HepG2 (cell line): ENCODE results near the gene SERHL2. TPM values are rescaled to one million over a fixed set of nuclear protein-coding genes. Genes with fewer than 3 reads are reported as not detected.
A peak's percentile ranks its signal among the peaks of the same experiment; 100 is the strongest.

Experiments used
- ARID2 ChIP-seq: sonication (generic); formaldehyde crosslinking; IDR thresholded peaks from 2 replicates; pipeline ENCODE4 v1.8.1; 2022; ENCODE audit warnings: mild to moderate bottlenecking, missing genetic modification reagents, borderline replicate concordance
- FOXK2 ChIP-seq: fragments of 450-650 bp; IDR thresholded peaks from 2 replicates; pipeline ENCODE4 v1.6.1; 2016
- GPN1 ChIP-seq: sonication (generic); formaldehyde crosslinking; IDR thresholded peaks from 2 replicates; pipeline ENCODE4 v1.5.1; 2020; ENCODE audit warnings: missing genetic modification reagents, borderline replicate concordance
- HNRNPH1 ChIP-seq: fragments of 200-400 bp; formaldehyde crosslinking; optimal IDR thresholded peaks from 2 replicates; pipeline ENCODE3; 2017; ENCODE audit warnings: mild to moderate bottlenecking, low read depth, low read length
- JUN ChIP-seq: sonication (generic); formaldehyde crosslinking; IDR thresholded peaks from 2 replicates; pipeline ENCODE4 v1.4.0; 2020; ENCODE audit warnings: mild to moderate bottlenecking, missing genetic modification reagents
- PAX8 ChIP-seq: sonication (generic); formaldehyde crosslinking; IDR thresholded peaks from 2 replicates; pipeline ENCODE4 v1.8.0; 2022; ENCODE audit warnings: mild to moderate bottlenecking, missing genetic modification reagents, borderline replicate concordance
- RFXANK ChIP-seq: IDR thresholded peaks from 2 replicates; pipeline ENCODE4 v1.6.1; 2016
- SALL2 ChIP-seq: sonication (generic); formaldehyde crosslinking; IDR thresholded peaks from 2 replicates; pipeline ENCODE4 v1.8.1; 2023; ENCODE audit warnings: mild to moderate bottlenecking, missing genetic modification reagents, inconsistent platforms
- SRSF1 ChIP-seq: fragments of 200-400 bp; formaldehyde crosslinking; optimal IDR thresholded peaks from 2 replicates; pipeline ENCODE3; 2017; ENCODE audit warnings: mild to moderate bottlenecking, low read depth, low read length, moderate library complexity
- THYN1 ChIP-seq: sonication (generic); formaldehyde crosslinking; IDR thresholded peaks from 2 replicates; pipeline ENCODE4 v1.8.1; 2023; ENCODE audit warnings: low read depth, mild to moderate bottlenecking, moderate library complexity, missing genetic modification reagents, borderline replicate concordance
- XBP1 ChIP-seq: sonication (generic); formaldehyde crosslinking; IDR thresholded peaks from 2 replicates; pipeline ENCODE4 v1.5.0; 2020; ENCODE audit warnings: missing genetic modification reagents
- ZBTB21 ChIP-seq: sonication (generic); formaldehyde crosslinking; IDR thresholded peaks from 2 replicates; pipeline ENCODE4 v1.4.0; 2020; ENCODE audit warnings: missing genetic modification reagents
- ZBTB38 ChIP-seq: sonication (generic); formaldehyde crosslinking; IDR thresholded peaks from 2 replicates; pipeline ENCODE4 v1.5.1; 2020; ENCODE audit warnings: mild to moderate bottlenecking, missing genetic modification reagents
- ZEB1 ChIP-seq: IDR thresholded peaks from 2 replicates; pipeline ENCODE4 v1.6.1; 2012; ENCODE audit warnings: mild to moderate bottlenecking, low read depth, inconsistent platforms; ENCODE audit not compliant: insufficient replicate concordance
- ZFP37 ChIP-seq: sonication (generic); formaldehyde crosslinking; IDR thresholded peaks from 2 replicates; pipeline ENCODE4 v1.4.0; 2020; ENCODE audit warnings: missing genetic modification reagents, borderline replicate concordance
- ZFYVE20 ChIP-seq: sonication (generic); formaldehyde crosslinking; IDR thresholded peaks from 2 replicates; pipeline ENCODE4 v1.8.0; 2023; ENCODE audit warnings: low read depth, mild to moderate bottlenecking, moderate library complexity, missing genetic modification reagents, borderline replicate concordance
- ZNF101 ChIP-seq: sonication (generic); formaldehyde crosslinking; IDR thresholded peaks from 2 replicates; pipeline ENCODE4 v1.4.0; 2020; ENCODE audit warnings: mild to moderate bottlenecking, low read depth, missing genetic modification reagents, borderline replicate concordance
- ZNF136 ChIP-seq: sonication (generic); formaldehyde crosslinking; IDR thresholded peaks from 2 replicates; pipeline ENCODE4 v1.8.1; 2022; ENCODE audit warnings: low read depth, mild to moderate bottlenecking, moderate library complexity, missing genetic modification reagents
- ZNF296 ChIP-seq: sonication (generic); formaldehyde crosslinking; conservative IDR thresholded peaks from 2 replicates; pipeline ENCODE4 v1.5.0; 2020; ENCODE audit warnings: mild to moderate bottlenecking, missing genetic modification reagents
- ZNF703 ChIP-seq: sonication (generic); formaldehyde crosslinking; IDR thresholded peaks from 2 replicates; pipeline ENCODE4 v1.5.1; 2020; ENCODE audit warnings: missing genetic modification reagents, mild to moderate bottlenecking, moderate library complexity, borderline replicate concordance
- ZNF737 ChIP-seq: sonication (generic); formaldehyde crosslinking; IDR thresholded peaks from 2 replicates; pipeline ENCODE4 v1.5.0; 2020; ENCODE audit warnings: missing genetic modification reagents, mild to moderate bottlenecking, borderline replicate concordance
- polyA plus RNA-seq, 8 experiments: library from polyadenylated mRNA; depleted of rRNA in 3 of 8; stranded (reverse) in 7 of 8; unstranded in 1 of 8; fragments of >200 nt; fragmentation: Illumina TruSeq in 4 of 8; extraction: Trizol in 4 of 8; gene quantifications; 2 replicates each; pipeline versions ENCODE4 v1.2.1 to v1.2.3, GENCODE V29; 2011 to 2016; ENCODE audit warnings: low read depth in 4 of 8, missing spikeins in 1 of 8, mixed read lengths in 1 of 8; ENCODE audit not compliant: insufficient read depth in 1 of 8
- total RNA-seq, 5 experiments: library from RNA; depleted of rRNA; stranded (reverse); fragments of >200 nt; fragmentation: Illumina TruSeq; extraction: Trizol; gene quantifications; 2 replicates each; pipeline ENCODE4 v1.2.3, GENCODE V29; 2016; ENCODE audit warnings: low read depth in 1 of 5
- TF ChIP-seq, protein P1 (sequence below): IDR thresholded peaks from 2 replicates; pipeline ENCODE4 v1.6.1; 2012; ENCODE audit warnings: low read depth, low read length, improper control_type of control experiment
- TF ChIP-seq, protein P2 (sequence below): sonication (generic); formaldehyde crosslinking; IDR thresholded peaks from 2 replicates; pipeline ENCODE4 v1.8.0; 2022; ENCODE audit warnings: missing genetic modification reagents, low read depth, mild to moderate bottlenecking, borderline replicate concordance
- TF ChIP-seq, protein P3 (sequence below): sonication (generic); formaldehyde crosslinking; IDR thresholded peaks from 2 replicates; pipeline ENCODE4 v1.4.0; 2020; ENCODE audit warnings: missing genetic modification reagents, borderline replicate concordance
- TF ChIP-seq, protein P4 (sequence below): sonication (generic); formaldehyde crosslinking; IDR thresholded peaks from 2 replicates; pipeline ENCODE4 v1.4.0; 2020; ENCODE audit warnings: mild to moderate bottlenecking, missing genetic modification reagents

The SERHL2 gene
- total and polyA plus RNA-seq, 2 of the 13 experiments (the other 11 are each of a cell fraction or from before 2014, with no cell fraction given), result 1.0 to 1.8 TPM

DNA sequence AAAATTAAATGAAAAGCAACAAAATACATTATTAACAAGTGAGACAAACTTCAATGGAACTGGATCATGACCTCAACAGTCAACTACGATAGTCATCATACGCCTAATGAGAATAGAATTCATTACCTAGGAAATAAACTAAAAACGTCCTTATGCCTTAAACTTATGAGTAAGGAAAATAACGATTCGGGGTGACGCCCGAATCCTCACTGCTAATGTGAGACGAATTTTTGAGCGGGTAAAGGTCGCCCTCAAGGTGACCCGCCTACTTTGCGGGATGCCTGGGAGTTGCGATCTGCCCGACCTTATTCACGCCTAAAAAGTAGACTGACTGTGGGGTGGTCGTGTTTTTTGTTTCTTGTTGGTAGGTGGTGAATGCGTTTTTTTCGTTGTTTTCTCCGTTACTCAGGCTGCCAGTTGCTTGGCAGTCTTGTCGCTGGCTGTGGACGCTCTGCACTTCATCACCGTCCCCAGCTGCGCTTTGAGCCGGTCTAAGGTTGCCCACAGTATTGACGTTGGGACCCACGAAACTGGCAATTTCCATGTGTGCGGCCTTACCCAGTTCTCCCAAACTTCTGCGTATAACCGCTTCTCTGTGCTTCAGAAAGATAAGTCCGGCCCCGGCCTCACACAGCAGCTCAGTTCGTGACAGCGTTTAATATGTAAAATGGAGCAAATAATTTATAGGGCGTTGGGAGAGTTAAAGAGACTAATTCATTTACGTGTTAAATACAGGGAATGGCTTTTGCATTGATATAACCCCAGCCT lies 61.5 kb downstream of the SERHL2 start (continued):
- TF ChIP-seq ZNF703 (CRISPR knock-in tag) (peak; percentile 81), ZNF101 (CRISPR knock-in tag) (no peak), ZFYVE20 (CRISPR knock-in tag) (peak; percentile 92; the same call in 1 of the 2 replicates), SALL2 (CRISPR knock-in tag) (peak; percentile 82), ZBTB21 (CRISPR knock-in tag) (peak; percentile 52; the same call in 1 of the 2 replicates), SRSF1 (no peak), ZNF737 (CRISPR knock-in tag) (no peak), XBP1 (CRISPR knock-in tag) (no peak; the same call in 1 of the 2 replicates), ZBTB38 (CRISPR knock-in tag) (no peak; the same call in none of the 2 replicates), ZEB1 (peak; percentile 81), THYN1 (CRISPR knock-in tag) (peak; percentile 67; the same call in 1 of the 2 replicates), ARID2 (CRISPR knock-in tag) (peak; percentile 100), RFXANK (CRISPR knock-in tag) (0 out of 2 replicates have a peak, but pooled peaks have one; percentile 81), HNRNPH1 (peak; percentile 91), PAX8 (CRISPR knock-in tag) (no peak), FOXK2 (peak; percentile 77; the same call in 1 of the 2 replicates), ZNF296 (no peak; the same call in none of the 2 replicates), JUN (peak; percentile 35), ZFP37 (CRISPR knock-in tag) (peak; percentile 24; the same call in 1 of the 2 replicates), ZNF136 (peak; percentile 79; the same call in 1 of the 2 replicates), GPN1 (CRISPR knock-in tag) (no peak; the same call in 1 of the 2 replicates)
- TF ChIP-seq, protein P1, sequence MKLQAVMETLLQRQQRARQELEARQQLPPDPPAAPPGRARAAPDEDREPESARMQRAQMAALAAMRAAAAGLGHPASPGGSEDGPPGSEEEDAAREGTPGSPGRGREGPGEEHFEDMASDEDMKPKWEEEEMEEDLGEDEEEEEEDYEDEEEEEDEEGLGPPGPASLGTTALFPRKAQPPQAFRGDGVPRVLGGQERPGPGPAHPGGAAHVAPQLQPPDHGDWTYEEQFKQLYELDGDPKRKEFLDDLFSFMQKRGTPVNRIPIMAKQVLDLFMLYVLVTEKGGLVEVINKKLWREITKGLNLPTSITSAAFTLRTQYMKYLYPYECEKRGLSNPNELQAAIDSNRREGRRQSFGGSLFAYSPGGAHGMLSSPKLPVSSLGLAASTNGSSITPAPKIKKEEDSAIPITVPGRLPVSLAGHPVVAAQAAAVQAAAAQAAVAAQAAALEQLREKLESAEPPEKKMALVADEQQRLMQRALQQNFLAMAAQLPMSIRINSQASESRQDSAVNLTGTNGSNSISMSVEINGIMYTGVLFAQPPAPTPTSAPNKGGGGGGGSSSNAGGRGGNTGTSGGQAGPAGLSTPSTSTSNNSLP, result no peak; the same call in 1 of the 2 replicates
- TF ChIP-seq, protein P2, sequence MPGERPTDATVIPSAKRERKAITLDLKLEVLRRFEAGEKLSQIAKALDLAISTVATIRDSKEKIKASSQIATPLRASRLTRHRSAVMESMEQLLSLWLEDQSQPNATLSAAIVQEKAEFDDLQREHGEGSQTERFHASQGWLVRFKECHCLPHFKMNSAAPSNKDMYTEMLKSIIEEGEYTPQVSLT (CRISPR knock-in tag), result 0 out of 2 replicates have a peak, but pooled peaks have one; percentile 63
- TF ChIP-seq, protein P3, sequence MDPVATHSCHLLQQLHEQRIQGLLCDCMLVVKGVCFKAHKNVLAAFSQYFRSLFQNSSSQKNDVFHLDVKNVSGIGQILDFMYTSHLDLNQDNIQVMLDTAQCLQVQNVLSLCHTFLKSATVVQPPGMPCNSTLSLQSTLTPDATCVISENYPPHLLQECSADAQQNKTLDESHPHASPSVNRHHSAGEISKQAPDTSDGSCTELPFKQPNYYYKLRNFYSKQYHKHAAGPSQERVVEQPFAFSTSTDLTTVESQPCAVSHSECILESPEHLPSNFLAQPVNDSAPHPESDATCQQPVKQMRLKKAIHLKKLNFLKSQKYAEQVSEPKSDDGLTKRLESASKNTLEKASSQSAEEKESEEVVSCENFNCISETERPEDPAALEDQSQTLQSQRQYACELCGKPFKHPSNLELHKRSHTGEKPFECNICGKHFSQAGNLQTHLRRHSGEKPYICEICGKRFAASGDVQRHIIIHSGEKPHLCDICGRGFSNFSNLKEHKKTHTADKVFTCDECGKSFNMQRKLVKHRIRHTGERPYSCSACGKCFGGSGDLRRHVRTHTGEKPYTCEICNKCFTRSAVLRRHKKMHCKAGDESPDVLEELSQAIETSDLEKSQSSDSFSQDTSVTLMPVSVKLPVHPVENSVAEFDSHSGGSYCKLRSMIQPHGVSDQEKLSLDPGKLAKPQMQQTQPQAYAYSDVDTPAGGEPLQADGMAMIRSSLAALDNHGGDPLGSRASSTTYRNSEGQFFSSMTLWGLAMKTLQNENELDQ (CRISPR knock-in tag), result peak; percentile 78; the same call in 1 of the 2 replicates
- TF ChIP-seq, protein P4, sequence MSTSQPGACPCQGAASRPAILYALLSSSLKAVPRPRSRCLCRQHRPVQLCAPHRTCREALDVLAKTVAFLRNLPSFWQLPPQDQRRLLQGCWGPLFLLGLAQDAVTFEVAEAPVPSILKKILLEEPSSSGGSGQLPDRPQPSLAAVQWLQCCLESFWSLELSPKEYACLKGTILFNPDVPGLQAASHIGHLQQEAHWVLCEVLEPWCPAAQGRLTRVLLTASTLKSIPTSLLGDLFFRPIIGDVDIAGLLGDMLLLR (CRISPR knock-in tag), result no peak
